ENCODE measurements around the gene CALHM3.
"Not testable (repeated sequence)": the region's sequence is repeated elsewhere in the genome, so short reads cannot be mapped to it uniquely, and the experiment has no call there.

CALHM3 gene

GRCh38 chr10:103479135-103479534 lies at the start of gene CALHM3:
TSS of gene CALHM3 (minus strand) at chr10:103479240. CDS start at chr10:103479032, 208 bp downstream.
- no peak for DNase-seq (ENCODE audit: low spot score)

GRCh38 chr10:103528549-103528948 lies 49.5 kb upstream of the CALHM3 start:
- no peak for DNase-seq (ENCODE audit: low spot score)

- not testable (repeated sequence) for DNase-seq (ENCODE audit: low spot score)
These were observed 48.4 kb upstream of the CALHM3 start for GRCh38 chr10:103527476-103527875.

GRCh38 chr10:103525901-103526300 lies 46.9 kb upstream of the CALHM3 start:
- no peak for DNase-seq (ENCODE audit: low spot score)

GRCh38 chr10:103523683-103524082 lies 44.6 kb upstream of the CALHM3 start:
- DNase-seq (ENCODE audit: low spot score): no peak

GRCh38 chr10:103522006-103522405 lies 43.0 kb upstream of the CALHM3 start:
- not testable (repeated sequence) for DNase-seq (ENCODE audit: low spot score)

- no peak for DNase-seq (ENCODE audit: low spot score)
These were observed 40.8 kb upstream of the CALHM3 start for GRCh38 chr10:103519798-103520197.

- DNase-seq (ENCODE audit: low spot score): no peak
These were observed 38.4 kb upstream of the CALHM3 start for GRCh38 chr10:103517234-103518085.

- no peak for DNase-seq (ENCODE audit: low spot score)
These were observed 35.2 kb upstream of the CALHM3 start for GRCh38 chr10:103514244-103514643.

GRCh38 chr10:103513380-103514060 lies 34.5 kb upstream of the CALHM3 start:
- DNase-seq (ENCODE audit: low spot score): no peak

- no peak for DNase-seq (ENCODE audit: low spot score)
These were observed 33.7 kb upstream of the CALHM3 start for GRCh38 chr10:103512591-103513379.

- no peak for DNase-seq (ENCODE audit: low spot score)
These were observed 33.1 kb upstream of the CALHM3 start for GRCh38 chr10:103512166-103512565.

- DNase-seq (ENCODE audit: low spot score): no peak
These were observed 32.0 kb upstream of the CALHM3 start for GRCh38 chr10:103510791-103511752.

- no peak for DNase-seq (ENCODE audit: low spot score)
These were observed 31.1 kb upstream of the CALHM3 start for GRCh38 chr10:103510046-103510685.

GRCh38 chr10:103507235-103508191 lies 28.5 kb upstream of the CALHM3 start:
- DNase-seq (ENCODE audit: low spot score): no peak

GRCh38 chr10:103506061-103506460 lies 27.0 kb upstream of the CALHM3 start:
- DNase-seq (ENCODE audit: low spot score): no peak

- peak; percentile 45 for DNase-seq (ENCODE audit: low spot score)
These were observed 25.2 kb upstream of the CALHM3 start for GRCh38 chr10:103504181-103504783.

GRCh38 chr10:103503777-103504176 lies 24.7 kb upstream of the CALHM3 start:
- not testable (repeated sequence) for DNase-seq (ENCODE audit: low spot score)

Data from COLO829 (cell line).